Thoracic aorta (tissue), 2 donors: ENCODE data around the gene GLP2R. TPM values are rescaled to one million over a fixed set of nuclear protein-coding genes. Genes with fewer than 3 reads are reported as not detected.

ENCODE experiments used
- ATAC-seq: fragments of 150-250 bp; one replicate; pipeline ENCODE4 v1.8.0; 2017; ENCODE audit warnings: low read depth; ENCODE audit not compliant: insufficient number of reproducible peaks, low FRiP score
- DNase-seq: peaks from one replicate; pipeline ENCODE4 v3.0.0-alpha.2; 2020; ENCODE audit warnings: low spot score
- H3K27ac ChIP-seq, 2 donors: fragments of 200-600 bp; sonication (generic); 1 replicate in 1 of 2; 2 replicates in 1 of 2; pipeline ENCODE4 v1.5.1; 2016; ENCODE audit warnings: mild to moderate bottlenecking in 2 of 2, moderate library complexity in 2 of 2
- H3K27me3 ChIP-seq: fragments of 200-600 bp; sonication (generic); replicated peaks from 2 replicates; pipeline ENCODE4 v1.6.0; 2016; ENCODE audit warnings: mild to moderate bottlenecking; ENCODE audit not compliant: insufficient read depth
- H3K36me3 ChIP-seq: fragments of 200-600 bp; sonication (generic); one replicate; pipeline ENCODE4 v1.5.1; 2016
- H3K4me1 ChIP-seq, 2 donors: fragments of 200-600 bp; sonication (generic); 1 replicate in 1 of 2; 2 replicates in 1 of 2; pipeline versions ENCODE4 v1.5.1 to v1.6.0; 2016; ENCODE audit warnings: low read depth in 2 of 2, mild to moderate bottlenecking in 1 of 2; ENCODE audit not compliant: control insufficient read depth in 1 of 2
- H3K4me3 ChIP-seq: fragments of 200-600 bp; sonication (generic); 2 replicates; pipeline ENCODE4 v1.5.1; 2016; ENCODE audit warnings: mild to moderate bottlenecking
- H3K9me3 ChIP-seq: fragments of 200-600 bp; sonication (generic); 2 replicates; pipeline ENCODE4 v1.5.1; 2016
- total RNA-seq, 2 donors: library from RNA; depleted of rRNA; stranded (reverse); fragments of >200 nt; gene quantifications; one replicate each; pipeline versions ENCODE4 v1.1.0 to v1.2.3, GENCODE V29; 2016
- TF ChIP-seq, protein P1 (sequence below): fragments of 200-600 bp; sonication (generic); IDR thresholded peaks from one replicate; pipeline ENCODE4 v1.5.1; 2019; ENCODE audit warnings: antibody characterized with exemption

Gene GLP2R
- total RNA-seq, 2 donors from 2014 or later, result 2.3 TPM; not detected in 1

DNA sequence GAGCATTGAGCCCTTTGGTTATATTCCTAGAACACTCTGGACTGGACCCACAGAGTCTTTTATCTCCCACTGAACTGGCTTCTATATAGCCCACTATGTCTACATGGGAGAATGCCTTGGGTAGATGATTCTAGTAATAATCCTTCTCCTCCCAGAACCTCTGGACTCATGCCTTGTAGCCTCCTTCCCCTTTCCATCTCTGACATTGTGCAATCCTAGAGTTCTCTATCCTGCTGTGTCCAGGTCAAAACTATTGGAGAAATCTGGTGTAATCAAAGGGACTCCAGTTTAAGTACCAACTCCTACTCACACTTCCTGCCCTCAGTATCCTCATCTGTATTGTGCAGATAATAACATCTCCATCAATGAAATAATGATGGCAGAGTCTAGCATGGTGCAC lies 70.2 kb downstream of the GLP2R start:
- TF ChIP-seq, protein P1, sequence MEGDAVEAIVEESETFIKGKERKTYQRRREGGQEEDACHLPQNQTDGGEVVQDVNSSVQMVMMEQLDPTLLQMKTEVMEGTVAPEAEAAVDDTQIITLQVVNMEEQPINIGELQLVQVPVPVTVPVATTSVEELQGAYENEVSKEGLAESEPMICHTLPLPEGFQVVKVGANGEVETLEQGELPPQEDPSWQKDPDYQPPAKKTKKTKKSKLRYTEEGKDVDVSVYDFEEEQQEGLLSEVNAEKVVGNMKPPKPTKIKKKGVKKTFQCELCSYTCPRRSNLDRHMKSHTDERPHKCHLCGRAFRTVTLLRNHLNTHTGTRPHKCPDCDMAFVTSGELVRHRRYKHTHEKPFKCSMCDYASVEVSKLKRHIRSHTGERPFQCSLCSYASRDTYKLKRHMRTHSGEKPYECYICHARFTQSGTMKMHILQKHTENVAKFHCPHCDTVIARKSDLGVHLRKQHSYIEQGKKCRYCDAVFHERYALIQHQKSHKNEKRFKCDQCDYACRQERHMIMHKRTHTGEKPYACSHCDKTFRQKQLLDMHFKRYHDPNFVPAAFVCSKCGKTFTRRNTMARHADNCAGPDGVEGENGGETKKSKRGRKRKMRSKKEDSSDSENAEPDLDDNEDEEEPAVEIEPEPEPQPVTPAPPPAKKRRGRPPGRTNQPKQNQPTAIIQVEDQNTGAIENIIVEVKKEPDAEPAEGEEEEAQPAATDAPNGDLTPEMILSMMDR, result no peak
- Histone ChIP-seq H3K4me3 (no peak overlapping the region), H3K36me3 (no peaks in the 10 kb centered on the region), H3K9me3 (no peaks in the 10 kb centered on the region), H3K4me1 (no peaks in the 10 kb centered on the region), H3K27ac (no peak overlapping the region), H3K27me3 (no peaks in the 10 kb centered on the region)
- DNase-seq (no peak), ATAC-seq (no peak)

DNA sequence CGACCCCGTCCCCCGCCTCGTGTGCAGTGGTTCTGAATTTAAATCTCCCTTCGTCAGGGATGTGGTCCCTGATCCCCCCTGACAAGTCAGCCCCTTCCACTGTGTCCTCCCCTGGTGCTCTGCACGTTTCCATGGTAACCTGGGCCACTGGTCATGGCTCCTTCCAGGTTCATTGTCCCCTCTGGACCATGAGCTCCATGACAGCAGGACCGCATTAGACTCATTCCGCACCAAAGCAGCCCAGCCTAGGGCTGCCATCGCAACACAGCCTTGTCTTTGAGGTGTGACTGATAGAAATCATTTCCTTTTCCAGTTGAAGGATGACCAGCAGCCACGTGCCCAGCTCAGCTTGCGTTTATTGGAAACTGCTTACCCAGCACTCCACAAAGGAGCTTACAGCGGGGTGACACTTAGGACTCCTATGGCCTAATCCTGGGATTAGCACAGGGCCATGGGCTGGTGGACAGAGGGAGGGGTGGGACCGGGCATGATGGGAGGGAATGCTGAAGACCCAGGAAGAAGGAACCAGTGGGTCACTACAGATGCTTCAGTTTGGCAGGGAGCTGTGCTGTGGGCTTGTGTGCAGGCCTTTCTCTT lies 71.7 kb downstream of the GLP2R start:
- Histone ChIP-seq H3K4me3 (no peak overlapping the region), H3K4me1 (no peaks in the 10 kb centered on the region), H3K36me3 (no peaks in the 10 kb centered on the region), H3K9me3 (no peaks in the 10 kb centered on the region), H3K27ac (no peak overlapping the region), H3K27me3 (no peaks in the 10 kb centered on the region)
- DNase-seq (no peak), ATAC-seq (no peak)
- TF ChIP-seq, protein P1, result no peak

DNA sequence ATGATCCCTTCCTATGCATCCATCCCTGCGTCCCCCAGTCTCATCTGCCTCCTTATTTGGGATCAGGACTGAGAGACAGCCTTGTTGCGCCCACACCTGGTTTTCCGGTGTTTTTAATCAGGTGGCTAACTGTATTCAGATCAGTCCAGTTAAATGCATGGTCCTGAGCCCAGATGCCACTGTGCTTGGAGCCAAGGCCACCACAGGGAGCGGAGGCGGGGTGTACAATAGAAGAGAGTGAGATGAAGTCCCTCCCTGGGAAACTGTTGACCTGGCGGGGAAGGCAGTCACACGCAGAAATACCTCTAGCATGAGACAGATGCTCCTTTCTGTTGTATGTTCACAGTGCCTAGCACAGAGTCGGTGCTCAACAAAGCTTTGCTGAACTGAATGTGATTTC lies 73.1 kb downstream of the GLP2R start:
- ATAC-seq (no peak), DNase-seq (no peak)
- H3K27me3 ChIP-seq, result no peaks in the 10 kb centered on the region
- H3K9me3 ChIP-seq, result no peaks in the 10 kb centered on the region
- TF ChIP-seq, protein P1, result no peak
- no peaks in the 10 kb centered on the region for H3K36me3 ChIP-seq
- no peak overlapping the region for H3K4me3 ChIP-seq
- H3K4me1 ChIP-seq, result no peaks in the 10 kb centered on the region
- no peak overlapping the region for H3K27ac ChIP-seq

DNA sequence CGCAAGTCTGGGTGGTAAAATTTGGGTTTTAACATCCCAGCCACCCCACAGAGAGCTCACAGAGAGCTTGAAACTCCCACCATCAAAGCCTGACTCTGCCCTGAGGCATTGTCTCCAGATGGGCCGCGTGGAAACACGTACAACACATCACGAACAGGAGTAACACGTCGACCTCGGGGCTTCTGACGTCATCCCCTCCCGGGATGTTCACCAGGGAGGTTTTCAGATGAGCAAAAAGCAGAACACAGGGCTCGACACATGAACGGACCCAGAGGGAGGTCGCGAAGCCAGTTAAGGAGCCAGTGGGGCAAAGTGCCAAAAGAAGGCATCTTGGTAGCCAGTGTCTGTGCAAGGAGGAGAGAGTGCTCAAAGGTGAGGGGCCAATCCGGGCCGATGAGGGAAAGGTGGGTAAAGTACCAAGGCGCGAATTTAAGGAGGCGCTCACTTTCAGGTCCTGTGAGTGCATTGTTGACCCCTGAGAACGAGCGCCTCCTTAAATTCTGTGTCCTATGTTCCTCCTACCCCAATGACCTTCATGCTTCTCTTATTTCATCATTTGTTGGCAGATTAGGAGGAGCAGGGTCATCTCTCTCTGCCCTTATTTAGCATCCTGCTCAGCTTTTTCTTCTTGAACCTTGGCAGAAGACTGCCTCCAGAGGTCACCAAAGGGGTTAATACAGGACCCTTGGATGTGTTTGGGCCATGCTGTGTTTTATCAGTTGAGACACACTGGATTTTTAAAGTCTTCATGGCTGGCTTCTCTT lies 73.7 kb downstream of the GLP2R start:
- Histone ChIP-seq H3K9me3 (no peaks in the 10 kb centered on the region), H3K27me3 (no peaks in the 10 kb centered on the region), H3K36me3 (no peaks in the 10 kb centered on the region), H3K27ac (no peak overlapping the region), H3K4me1 (no peaks in the 10 kb centered on the region), H3K4me3 (no peak overlapping the region)
- no peak for DNase-seq
- no peak for ATAC-seq
- TF ChIP-seq, protein P1, result no peak

DNA sequence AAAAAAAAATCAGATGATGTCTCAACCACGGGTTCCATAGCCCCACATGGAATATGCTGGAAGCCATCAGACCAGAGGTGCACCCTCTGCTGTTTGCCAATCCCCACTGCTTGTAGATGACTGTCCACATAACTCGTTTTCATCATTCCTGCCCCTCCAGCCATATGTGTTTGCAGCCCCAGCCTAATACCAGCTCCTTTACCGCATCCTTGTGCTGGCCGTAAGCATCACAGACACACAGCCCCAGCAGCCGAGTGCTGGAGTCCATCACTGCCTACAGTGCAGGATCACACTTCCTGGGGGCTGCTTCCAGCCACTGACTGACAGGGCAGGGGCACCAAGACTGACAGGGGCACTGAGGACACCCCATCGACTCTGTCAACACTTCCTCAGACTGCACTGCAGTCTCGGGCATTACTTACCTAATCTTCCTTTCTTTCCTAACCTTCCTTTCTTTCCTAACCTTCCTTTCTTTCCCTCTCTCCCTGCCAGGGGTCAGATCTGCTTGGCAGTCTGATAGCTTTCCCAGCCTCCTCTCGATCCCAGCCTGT lies 74.4 kb downstream of the GLP2R start:
- H3K27me3 ChIP-seq, result no peaks in the 10 kb centered on the region
- H3K27ac ChIP-seq, result no peak overlapping the region
- H3K4me1 ChIP-seq, result no peaks in the 10 kb centered on the region
- no peak overlapping the region for H3K4me3 ChIP-seq
- TF ChIP-seq, protein P1, result no peak
- ATAC-seq (no peak), DNase-seq (no peak)
- no peaks in the 10 kb centered on the region for H3K9me3 ChIP-seq
- no peaks in the 10 kb centered on the region for H3K36me3 ChIP-seq
